ENCODE data around the gene TFCP2L1. TPM values are rescaled to one million over a fixed set of nuclear protein-coding genes. Genes with fewer than 3 reads are reported as not detected.

TFCP2L1 gene
- total RNA-seq, 1 donor from 2014 or later, result 0.14 TPM

GRCh38 chr2:121196132-121196848 lies 88.7 kb downstream of the TFCP2L1 start:
- Histone ChIP-seq H3K4me3 (no peak overlapping the region), H3K27me3 (ENCODE audit: low read depth) (no peaks in the 10 kb centered on the region), H3K36me3 (no peaks in the 10 kb centered on the region), H3K27ac (replicated peaks) (no peak overlapping the region), H3K4me1 (peaks cover 9% of the 10 kb centered on the region), H3K9me3 (replicated peaks) (no peaks in the 10 kb centered on the region)
- no peak for DNase-seq
- intact Hi-C loops (cut with micrococcal nuclease), result no loop called here
- TF ChIP-seq, protein P1, sequence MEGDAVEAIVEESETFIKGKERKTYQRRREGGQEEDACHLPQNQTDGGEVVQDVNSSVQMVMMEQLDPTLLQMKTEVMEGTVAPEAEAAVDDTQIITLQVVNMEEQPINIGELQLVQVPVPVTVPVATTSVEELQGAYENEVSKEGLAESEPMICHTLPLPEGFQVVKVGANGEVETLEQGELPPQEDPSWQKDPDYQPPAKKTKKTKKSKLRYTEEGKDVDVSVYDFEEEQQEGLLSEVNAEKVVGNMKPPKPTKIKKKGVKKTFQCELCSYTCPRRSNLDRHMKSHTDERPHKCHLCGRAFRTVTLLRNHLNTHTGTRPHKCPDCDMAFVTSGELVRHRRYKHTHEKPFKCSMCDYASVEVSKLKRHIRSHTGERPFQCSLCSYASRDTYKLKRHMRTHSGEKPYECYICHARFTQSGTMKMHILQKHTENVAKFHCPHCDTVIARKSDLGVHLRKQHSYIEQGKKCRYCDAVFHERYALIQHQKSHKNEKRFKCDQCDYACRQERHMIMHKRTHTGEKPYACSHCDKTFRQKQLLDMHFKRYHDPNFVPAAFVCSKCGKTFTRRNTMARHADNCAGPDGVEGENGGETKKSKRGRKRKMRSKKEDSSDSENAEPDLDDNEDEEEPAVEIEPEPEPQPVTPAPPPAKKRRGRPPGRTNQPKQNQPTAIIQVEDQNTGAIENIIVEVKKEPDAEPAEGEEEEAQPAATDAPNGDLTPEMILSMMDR (IDR thresholded peaks at IDR 0.05; ENCODE audit: borderline replicate concordance), result no peak

GRCh38 chr2:121195036-121195435 lies 90.0 kb downstream of the TFCP2L1 start:
- no peak overlapping the region for H3K27ac ChIP-seq (replicated peaks)
- H3K9me3 ChIP-seq (replicated peaks), result no peaks in the 10 kb centered on the region
- no peak for DNase-seq
- intact Hi-C loops (cut with micrococcal nuclease), result no loop called here
- TF ChIP-seq, protein P1 (IDR thresholded peaks at IDR 0.05; ENCODE audit: borderline replicate concordance), result no peak
- H3K36me3 ChIP-seq, result no peaks in the 10 kb centered on the region
- no peak overlapping the region for H3K4me3 ChIP-seq
- no peaks in the 10 kb centered on the region for H3K27me3 ChIP-seq (ENCODE audit: low read depth)
- peaks cover 9% of the 10 kb centered on the region for H3K4me1 ChIP-seq

- Histone ChIP-seq H3K4me3 (no peak overlapping the region), H3K27me3 (ENCODE audit: low read depth) (no peaks in the 10 kb centered on the region), H3K27ac (replicated peaks) (no peak overlapping the region), H3K4me1 (peaks cover 9% of the 10 kb centered on the region), H3K9me3 (replicated peaks) (no peaks in the 10 kb centered on the region), H3K36me3 (no peaks in the 10 kb centered on the region)
- TF ChIP-seq, protein P1 (IDR thresholded peaks at IDR 0.05; ENCODE audit: borderline replicate concordance), result no peak
- no peak for DNase-seq
- intact Hi-C loops (cut with micrococcal nuclease), result no loop called here
These were observed 90.4 kb downstream of the TFCP2L1 start for GRCh38 chr2:121194626-121195025.

DNA sequence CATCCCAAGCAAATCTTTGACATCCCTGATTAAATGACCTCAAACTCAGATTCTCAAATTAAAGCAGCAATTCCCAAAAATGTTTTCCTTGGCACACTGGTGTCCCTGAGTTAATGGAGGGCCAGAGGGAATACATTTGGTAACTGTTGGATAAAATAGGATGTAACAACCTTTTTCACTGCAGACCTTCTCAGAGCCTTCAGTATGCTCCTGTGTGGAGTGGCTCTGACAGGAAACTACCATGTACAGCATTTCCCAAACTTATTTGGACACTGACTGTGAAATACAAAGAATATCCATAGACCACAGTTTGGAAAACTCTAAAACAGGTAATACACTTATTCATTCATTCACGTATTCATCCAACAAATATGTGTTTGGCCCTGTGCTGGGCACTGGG lies 91.8 kb downstream of the TFCP2L1 start:
- no peaks in the 10 kb centered on the region for H3K9me3 ChIP-seq (replicated peaks)
- no peaks in the 10 kb centered on the region for H3K27me3 ChIP-seq (ENCODE audit: low read depth)
- peaks cover 9% of the 10 kb centered on the region for H3K4me1 ChIP-seq
- no peaks in the 10 kb centered on the region for H3K36me3 ChIP-seq
- intact Hi-C loops (cut with micrococcal nuclease), result no loop called here
- DNase-seq, result no peak
- H3K4me3 ChIP-seq, result no peak overlapping the region
- TF ChIP-seq, protein P1 (IDR thresholded peaks at IDR 0.05; ENCODE audit: borderline replicate concordance), result no peak
- H3K27ac ChIP-seq (replicated peaks), result no peak overlapping the region

DNA sequence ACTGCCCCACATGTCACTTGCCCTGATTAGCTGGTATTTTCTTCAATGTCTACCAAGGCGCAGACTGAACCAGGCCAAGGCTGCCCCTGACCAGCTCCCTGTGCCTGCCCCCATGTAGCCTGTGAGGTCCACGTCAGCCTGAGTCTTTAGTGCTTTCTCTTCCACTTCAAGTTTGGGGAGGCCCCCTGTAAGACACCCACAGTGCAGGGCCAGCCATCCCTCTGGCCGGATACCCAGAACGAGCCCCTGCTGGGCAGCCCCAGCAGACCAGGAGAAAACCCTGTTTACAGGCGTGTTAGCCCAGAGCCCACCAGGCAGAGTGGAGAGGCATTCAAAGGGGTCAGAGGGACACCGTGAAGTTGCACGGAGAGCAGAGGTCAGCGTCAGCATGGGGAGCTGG lies 92.4 kb downstream of the TFCP2L1 start:
- TF ChIP-seq, protein P1 (IDR thresholded peaks at IDR 0.05; ENCODE audit: borderline replicate concordance), result no peak
- DNase-seq, result no peak
- H3K9me3 ChIP-seq (replicated peaks), result no peaks in the 10 kb centered on the region
- no peak overlapping the region for H3K4me3 ChIP-seq
- peaks cover 6% of the 10 kb centered on the region for H3K4me1 ChIP-seq
- H3K27ac ChIP-seq (replicated peaks), result no peak overlapping the region
- no peaks in the 10 kb centered on the region for H3K36me3 ChIP-seq
- intact Hi-C loops (cut with micrococcal nuclease), result no loop called here
- H3K27me3 ChIP-seq (ENCODE audit: low read depth), result no peaks in the 10 kb centered on the region

All from left ventricle myocardium inferior (tissue), 1 donor.